ENCODE measurements around the gene RDH14. TPM values are rescaled to one million over a fixed set of nuclear protein-coding genes. Genes with fewer than 3 reads are reported as not detected.

RDH14 gene
- total RNA-seq, 1 experiment from 2014 or later: 19.0 TPM

DNA sequence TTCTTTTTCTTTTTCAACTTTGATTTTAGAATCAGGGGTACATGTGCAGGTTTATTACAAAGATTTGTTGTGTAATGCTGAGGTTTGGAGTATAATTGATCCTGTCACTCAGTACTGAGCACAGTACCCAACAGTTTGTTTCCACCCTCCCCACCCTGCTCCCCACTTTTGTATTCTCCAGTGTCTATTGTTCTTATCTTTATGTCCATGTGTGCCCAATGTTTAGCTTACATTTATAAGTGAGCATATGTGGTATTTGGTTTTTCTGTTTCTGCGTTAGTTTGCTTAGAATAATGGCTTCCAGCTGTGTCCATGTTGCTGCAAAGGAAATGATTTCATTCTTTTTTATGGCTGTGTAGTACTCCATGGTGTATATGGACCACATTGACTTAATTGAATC, 43.1 kb downstream of the RDH14 start:
- Histone ChIP-seq H3K4me1 (ENCODE audit: insufficient read depth, low read length, poor library complexity, severe bottlenecking) (no peaks in the 10 kb centered on the region), H3K36me3 (ENCODE audit: insufficient read depth, low read length, poor library complexity, severe bottlenecking) (no peaks in the 10 kb centered on the region), H3K4me3 (ENCODE audit: low read depth, low read length, poor library complexity, severe bottlenecking) (no peak overlapping the region), H3K9me3 (ENCODE audit: low read depth, low read length, poor library complexity, severe bottlenecking) (no peaks in the 10 kb centered on the region), H3K27me3 (replicated peaks; ENCODE audit: insufficient read depth, low read depth, low read length, poor library complexity) (no peaks in the 10 kb centered on the region), H3K27ac (ENCODE audit: low read depth, low read length, poor library complexity, severe bottlenecking) (no peak overlapping the region)
- intact Hi-C loops (cut with micrococcal nuclease; ENCODE audit: unreplicated experiment): no loop called here
- CTCF ChIA-PET: no interaction called here
- no TSS peak for BruUV-seq (replicated peaks)
- TF ChIP-seq, protein P1, sequence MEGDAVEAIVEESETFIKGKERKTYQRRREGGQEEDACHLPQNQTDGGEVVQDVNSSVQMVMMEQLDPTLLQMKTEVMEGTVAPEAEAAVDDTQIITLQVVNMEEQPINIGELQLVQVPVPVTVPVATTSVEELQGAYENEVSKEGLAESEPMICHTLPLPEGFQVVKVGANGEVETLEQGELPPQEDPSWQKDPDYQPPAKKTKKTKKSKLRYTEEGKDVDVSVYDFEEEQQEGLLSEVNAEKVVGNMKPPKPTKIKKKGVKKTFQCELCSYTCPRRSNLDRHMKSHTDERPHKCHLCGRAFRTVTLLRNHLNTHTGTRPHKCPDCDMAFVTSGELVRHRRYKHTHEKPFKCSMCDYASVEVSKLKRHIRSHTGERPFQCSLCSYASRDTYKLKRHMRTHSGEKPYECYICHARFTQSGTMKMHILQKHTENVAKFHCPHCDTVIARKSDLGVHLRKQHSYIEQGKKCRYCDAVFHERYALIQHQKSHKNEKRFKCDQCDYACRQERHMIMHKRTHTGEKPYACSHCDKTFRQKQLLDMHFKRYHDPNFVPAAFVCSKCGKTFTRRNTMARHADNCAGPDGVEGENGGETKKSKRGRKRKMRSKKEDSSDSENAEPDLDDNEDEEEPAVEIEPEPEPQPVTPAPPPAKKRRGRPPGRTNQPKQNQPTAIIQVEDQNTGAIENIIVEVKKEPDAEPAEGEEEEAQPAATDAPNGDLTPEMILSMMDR (conservative IDR thresholded peaks at IDR 0.05; ENCODE audit: low read depth, low read length): no peak
- TF ChIP-seq EZH2 (IDR thresholded peaks at IDR 0.05; ENCODE audit: borderline replicate concordance, low read depth, low read length, poor library complexity, severe bottlenecking): no peak
- POLR2A ChIA-PET (ENCODE audit: low non-redundant PET): no interaction called here
- DNase-seq (ENCODE audit: low spot score): no peak

DNA sequence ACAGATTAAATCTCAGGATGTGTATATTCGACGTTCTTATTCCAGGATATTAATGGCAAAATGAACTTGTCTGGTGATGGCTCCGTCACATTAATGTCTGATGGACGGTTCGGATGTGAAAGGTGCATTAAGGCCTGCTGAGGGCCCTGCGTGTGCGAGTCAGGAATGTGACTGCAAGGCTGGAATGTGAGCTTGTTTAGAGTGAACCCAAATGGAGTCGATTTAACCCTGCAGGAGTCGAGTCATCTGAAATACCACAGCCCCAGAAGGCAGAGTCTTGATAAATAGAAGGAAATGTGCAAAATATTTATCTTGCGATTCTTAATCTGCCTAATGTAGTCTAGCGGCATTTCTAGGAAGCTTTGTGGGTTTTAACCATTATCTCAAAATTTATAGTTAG, 44.3 kb downstream of the RDH14 start:
- Histone ChIP-seq H3K36me3 (ENCODE audit: insufficient read depth, low read length, poor library complexity, severe bottlenecking) (no peaks in the 10 kb centered on the region), H3K9me3 (ENCODE audit: low read depth, low read length, poor library complexity, severe bottlenecking) (no peaks in the 10 kb centered on the region), H3K4me1 (ENCODE audit: insufficient read depth, low read length, poor library complexity, severe bottlenecking) (no peaks in the 10 kb centered on the region), H3K27ac (ENCODE audit: low read depth, low read length, poor library complexity, severe bottlenecking) (no peak overlapping the region), H3K27me3 (replicated peaks; ENCODE audit: insufficient read depth, low read depth, low read length, poor library complexity) (no peaks in the 10 kb centered on the region), H3K4me3 (ENCODE audit: low read depth, low read length, poor library complexity, severe bottlenecking) (no peak overlapping the region)
- TF ChIP-seq, protein P1 (conservative IDR thresholded peaks at IDR 0.05; ENCODE audit: low read depth, low read length): no peak
- TF ChIP-seq EZH2 (IDR thresholded peaks at IDR 0.05; ENCODE audit: borderline replicate concordance, low read depth, low read length, poor library complexity, severe bottlenecking): no peak
- intact Hi-C loops (cut with micrococcal nuclease; ENCODE audit: unreplicated experiment): no loop called here
- DNase-seq (ENCODE audit: low spot score): no peak
- ChIA-PET CTCF (no interaction called here), POLR2A (ENCODE audit: low non-redundant PET) (no interaction called here)
- no TSS peak for BruUV-seq (replicated peaks)

DNA sequence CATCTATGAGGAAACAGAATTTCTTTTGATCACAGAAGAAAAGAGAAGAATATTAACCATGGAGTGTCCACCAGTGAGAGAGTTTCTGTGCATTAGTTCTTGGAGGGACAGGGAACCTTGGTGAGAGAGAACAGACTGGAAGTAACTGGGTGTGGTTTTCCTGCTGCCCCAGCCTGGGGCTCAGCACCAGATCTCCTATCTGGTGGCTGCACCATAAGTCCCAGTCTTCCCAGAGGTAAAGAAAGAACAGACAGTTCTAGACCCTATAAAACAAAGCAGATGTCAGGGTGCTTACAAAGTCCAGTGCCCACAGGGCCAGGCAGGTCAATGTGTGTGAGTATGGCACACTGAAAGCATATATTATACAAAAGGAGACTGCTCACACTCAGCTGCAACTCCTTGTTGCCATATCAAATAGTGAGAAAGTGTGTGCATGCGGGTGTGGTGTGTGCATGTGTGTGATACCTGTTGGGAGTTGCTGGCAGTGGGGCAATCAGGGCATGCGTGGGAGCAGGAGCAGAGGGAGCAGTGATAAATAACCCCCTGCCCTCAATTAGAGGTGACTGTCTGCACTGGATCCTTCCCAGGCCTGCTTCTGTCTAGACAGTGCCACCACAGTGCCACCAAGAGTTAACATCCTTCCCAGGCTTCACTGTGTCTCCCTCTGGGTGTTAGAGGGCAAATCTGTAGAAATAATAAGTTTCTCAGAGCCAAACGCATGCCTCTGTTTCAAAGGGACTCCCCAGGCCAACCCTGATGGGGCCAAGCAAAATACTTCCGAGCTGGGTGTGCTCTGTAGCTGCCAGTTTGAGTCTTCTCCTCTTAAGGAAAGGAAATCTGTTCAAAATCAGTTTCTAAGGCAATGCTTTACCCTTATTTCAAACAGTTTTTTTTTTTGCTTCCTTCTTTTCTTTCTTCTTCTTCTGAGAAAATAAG, 45.7 kb downstream of the RDH14 start:
- Histone ChIP-seq H3K9me3 (ENCODE audit: low read depth, low read length, poor library complexity, severe bottlenecking) (no peaks in the 10 kb centered on the region), H3K4me3 (ENCODE audit: low read depth, low read length, poor library complexity, severe bottlenecking) (no peak overlapping the region), H3K36me3 (ENCODE audit: insufficient read depth, low read length, poor library complexity, severe bottlenecking) (no peaks in the 10 kb centered on the region), H3K27ac (ENCODE audit: low read depth, low read length, poor library complexity, severe bottlenecking) (no peak overlapping the region), H3K4me1 (ENCODE audit: insufficient read depth, low read length, poor library complexity, severe bottlenecking) (no peaks in the 10 kb centered on the region), H3K27me3 (replicated peaks; ENCODE audit: insufficient read depth, low read depth, low read length, poor library complexity) (no peaks in the 10 kb centered on the region)
- no peak for DNase-seq (ENCODE audit: low spot score)
- BruUV-seq (replicated peaks): no TSS peak
- intact Hi-C loops (cut with micrococcal nuclease; ENCODE audit: unreplicated experiment): no loop called here
- no peak for TF ChIP-seq EZH2 (IDR thresholded peaks at IDR 0.05; ENCODE audit: borderline replicate concordance, low read depth, low read length, poor library complexity, severe bottlenecking)
- TF ChIP-seq, protein P1 (conservative IDR thresholded peaks at IDR 0.05; ENCODE audit: low read depth, low read length): no peak
- ChIA-PET POLR2A (ENCODE audit: low non-redundant PET) (no interaction called here), CTCF (no interaction called here)
